K562 treated with DMSO at 1 percent for 48 hours (cell line): Measurements from ENCODE around the gene TMEM35A. TPM values are rescaled to one million over a fixed set of nuclear protein-coding genes. Genes with fewer than 3 reads are reported as not detected.

Experiments
- total RNA-seq: library from RNA; unstranded; fragments of 300-600 nt; gene quantifications from 2 replicates; pipeline ENCODE4 v1.2.3, GENCODE V29; 2022; ENCODE audit warnings: low replicate concordance; ENCODE audit errors: extremely low read depth

The TMEM35A gene
- total RNA-seq, result not detected in 2 replicates

DNA sequence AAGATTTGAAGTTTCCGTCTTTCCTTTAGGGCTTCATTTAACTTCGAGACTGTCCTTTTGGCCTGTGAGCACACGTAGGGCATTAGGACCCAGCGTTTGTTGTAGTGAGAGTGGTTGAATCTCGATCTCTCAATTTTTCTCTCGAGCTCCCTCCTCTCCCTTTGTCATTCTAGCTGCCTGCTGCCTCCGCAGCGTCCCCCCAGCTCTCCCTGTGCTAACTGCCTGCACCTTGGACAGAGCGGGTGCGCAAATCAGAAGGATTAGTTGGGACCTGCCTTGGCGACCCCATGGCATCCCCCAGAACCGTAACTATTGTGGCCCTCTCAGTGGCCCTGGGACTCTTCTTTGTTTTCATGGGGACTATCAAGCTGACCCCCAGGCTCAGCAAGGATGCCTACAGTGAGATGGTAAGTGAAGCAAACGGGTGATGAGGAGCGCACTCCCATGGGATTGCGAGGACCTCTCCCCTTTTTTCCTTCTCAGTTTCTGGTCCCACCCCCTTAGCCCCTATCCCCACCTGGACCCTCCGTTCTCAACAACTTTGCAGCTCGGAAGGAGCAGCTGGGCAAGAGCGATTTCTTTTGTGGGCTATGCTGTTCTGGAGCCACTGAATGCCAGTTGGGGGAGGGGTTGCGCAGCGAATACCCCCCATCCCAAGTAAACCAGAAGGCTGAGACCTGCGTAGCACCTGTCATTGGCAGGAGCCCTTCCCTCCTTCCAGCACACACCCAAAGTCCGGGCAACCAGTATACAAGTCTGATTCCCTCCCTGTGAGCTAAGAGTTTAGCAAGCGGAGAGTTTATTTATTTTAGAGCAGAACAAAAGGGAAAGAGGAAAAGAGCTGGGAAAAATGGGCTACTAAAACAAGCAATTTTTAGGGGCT is at the start of gene TMEM35A:
Gene TMEM35A, plus strand, starts transcription at position 164 of the 883 bp plus-strand sequence. Its CDS starts 124 bp downstream, at position 288.

GRCh38 chrX:101051549-101052302 is 27.0 kb upstream of the TMEM35A start, which contains the start of gene TRMT2B:
Gene TRMT2B, minus strand, starts transcription at chrX:101052111. Its CDS starts 9,822 bp downstream, at chrX:101042289.

DNA sequence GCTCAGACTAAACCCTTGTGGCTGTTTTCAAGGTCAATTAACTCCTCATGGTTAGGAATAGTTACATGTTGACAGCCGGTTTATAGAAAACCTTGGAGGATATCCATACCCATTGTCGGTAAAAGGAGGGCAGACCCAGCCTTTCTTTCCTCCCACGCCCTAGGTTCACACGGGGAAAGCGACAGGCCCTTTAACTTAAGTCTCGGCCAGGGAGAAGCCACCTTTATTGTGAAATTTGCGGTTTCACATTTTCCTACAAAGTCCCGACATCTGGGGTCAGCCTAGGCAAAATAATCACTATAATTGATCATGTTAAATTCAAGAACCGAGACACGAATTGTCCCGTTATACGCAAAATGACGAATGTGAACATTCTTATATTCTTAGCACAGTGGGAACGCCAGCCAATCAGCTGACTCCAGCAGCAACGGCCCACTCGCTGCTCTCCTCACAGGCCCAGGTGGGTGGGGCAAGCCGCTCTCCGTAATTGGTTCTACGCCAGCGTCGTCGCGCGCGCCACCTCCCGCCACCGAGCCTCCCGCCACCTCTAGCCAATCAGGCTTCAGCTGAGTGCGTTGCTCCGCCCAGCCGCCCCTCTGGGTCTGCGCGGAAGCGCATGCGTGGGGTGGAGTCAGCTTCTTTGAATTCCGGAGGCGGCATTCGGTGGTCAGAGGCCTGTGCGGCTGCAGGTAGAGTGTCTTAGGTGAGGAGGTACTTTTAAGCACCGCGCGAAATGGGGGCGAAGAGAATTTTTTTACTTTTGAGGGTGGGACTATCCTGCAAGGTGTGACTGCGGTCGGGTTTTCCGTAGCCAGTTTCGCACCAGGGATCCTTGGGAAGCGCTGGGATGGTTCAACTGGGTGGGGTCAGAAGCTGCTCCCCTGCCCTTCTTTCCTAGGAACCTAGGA is 19.1 kb downstream of the TMEM35A start, which contains the start of gene CENPI:
Gene CENPI, plus strand, starts transcription at position 659 of the 908 bp plus-strand sequence. CDS start 2,867 bp downstream, outside the sequence.

Other genes with a start within 250 kb of the TMEM35A start
- not detected in 2 replicates for gene NOX1, start 204.5 kb upstream of the TMEM35A start, total RNA-seq
- gene XKRX, start 150.0 kb upstream of the TMEM35A start, total RNA-seq, result not detected in 2 replicates
- gene ARL13A, start 109.2 kb upstream of the TMEM35A start, total RNA-seq, result not detected in 2 replicates
- not detected in 2 replicates for gene TRMT2B, start 26.8 kb upstream of the TMEM35A start, total RNA-seq
- gene CENPI, start 19.3 kb downstream of the TMEM35A start, total RNA-seq, result not detected in 2 replicates
- not detected in 2 replicates for gene DRP2, start 140.9 kb downstream of the TMEM35A start, total RNA-seq
- not detected in 2 replicates for gene TAF7L, start 212.5 kb downstream of the TMEM35A start, total RNA-seq